SK-N-SH treated with all-trans-retinoic acid at 6 μM for 48 hours (cell line): ENCODE results near the gene BACH2.

Experiments
- ATAC-seq: fragments of 200-7000 bp; cut with Tn5 transposase; 3 replicates; pipeline ENCODE4 v1.9.1; 2020; ENCODE audit warnings: mild to moderate bottlenecking, moderate library complexity
- ARNTL ChIP-seq: fragments of 450-650 bp; formaldehyde crosslinking; IDR thresholded peaks from 2 replicates; pipeline ENCODE4 v1.5.0; 2020; ENCODE audit warnings: low read depth, mild to moderate bottlenecking, moderate library complexity, borderline replicate concordance
- BACH2 ChIP-seq: fragments of 250-450 bp; sonication (Bioruptor Pico); IDR thresholded peaks from 2 replicates; pipeline ENCODE4 v1.9.0; 2021; ENCODE audit warnings: mild to moderate bottlenecking, borderline replicate concordance
- CSDC2 ChIP-seq: fragments of 250-450 bp; sonication (Bioruptor Pico); IDR thresholded peaks from 2 replicates; pipeline ENCODE4 v1.5.0; 2020; ENCODE audit warnings: mild to moderate bottlenecking, moderate library complexity
- ESRRG ChIP-seq: fragments of 250-450 bp; sonication (Bioruptor Pico); IDR thresholded peaks from 2 replicates; pipeline ENCODE4 v1.6.1; 2021; ENCODE audit warnings: mild to moderate bottlenecking
- GLIS3 ChIP-seq: fragments of 250-450 bp; sonication (Bioruptor Pico); IDR thresholded peaks from 2 replicates; pipeline ENCODE4 v1.5.0; 2020; ENCODE audit warnings: mild to moderate bottlenecking, moderate library complexity
- OSR1 ChIP-seq: fragments of 250-450 bp; sonication (Bioruptor Pico); IDR thresholded peaks from 2 replicates; pipeline ENCODE4 v1.8.0; 2022; ENCODE audit warnings: moderate library complexity, mild to moderate bottlenecking, inconsistent platforms
- PPARA ChIP-seq: fragments of 250-450 bp; sonication (Bioruptor Pico); IDR thresholded peaks from 2 replicates; pipeline ENCODE4 v1.5.0; 2020; ENCODE audit warnings: mild to moderate bottlenecking, borderline replicate concordance
- RARB ChIP-seq: fragments of 250-450 bp; sonication (Bioruptor Pico); IDR thresholded peaks from 2 replicates; pipeline ENCODE4 v1.8.0; 2021; ENCODE audit warnings: mild to moderate bottlenecking, moderate library complexity
- SNAI2 ChIP-seq: fragments of 250-450 bp; sonication (Bioruptor Pico); IDR thresholded peaks from 2 replicates; pipeline ENCODE4 v1.5.0; 2020; ENCODE audit warnings: mild to moderate bottlenecking, moderate library complexity
- TCF4 ChIP-seq: fragments of 250-450 bp; sonication (Bioruptor Pico); IDR thresholded peaks from 2 replicates; pipeline ENCODE4 v1.8.0; 2021; ENCODE audit warnings: mild to moderate bottlenecking, moderate library complexity, borderline replicate concordance
- TOX ChIP-seq: fragments of 250-450 bp; sonication (Bioruptor Pico); IDR thresholded peaks from 2 replicates; pipeline ENCODE4 v1.8.0; 2021; ENCODE audit warnings: mild to moderate bottlenecking, moderate library complexity, borderline replicate concordance
- ZC3H10 ChIP-seq: fragments of 250-450 bp; sonication (Bioruptor Pico); IDR thresholded peaks from 2 replicates; pipeline ENCODE4 v1.5.1; 2021; ENCODE audit warnings: mild to moderate bottlenecking, moderate library complexity
- ZFP3 ChIP-seq: fragments of 250-450 bp; sonication (Bioruptor Pico); IDR thresholded peaks from 2 replicates; pipeline ENCODE4 v1.5.0; 2020; ENCODE audit warnings: mild to moderate bottlenecking, moderate library complexity
- ZNF565 ChIP-seq: fragments of 450-650 bp; formaldehyde crosslinking; conservative IDR thresholded peaks from 2 replicates; pipeline ENCODE4 v1.5.0; 2020; ENCODE audit warnings: low read depth, mild to moderate bottlenecking, moderate library complexity
- ZNF70 ChIP-seq: fragments of 450-650 bp; formaldehyde crosslinking; IDR thresholded peaks from 2 replicates; pipeline ENCODE4 v1.5.0; 2020; ENCODE audit warnings: mild to moderate bottlenecking, moderate library complexity
- ZNF8 ChIP-seq: fragments of 450-650 bp; formaldehyde crosslinking; IDR thresholded peaks from 2 replicates; pipeline ENCODE4 v1.5.0; 2020; ENCODE audit warnings: mild to moderate bottlenecking, moderate library complexity
- TF ChIP-seq, protein P1 (sequence below): fragments of 250-450 bp; sonication (Bioruptor Pico); IDR thresholded peaks from 2 replicates; pipeline ENCODE4 v1.5.0; 2020; ENCODE audit warnings: mild to moderate bottlenecking, moderate library complexity
- TF ChIP-seq, protein P2 (sequence below): fragments of 250-450 bp; sonication (Bioruptor Pico); IDR thresholded peaks from 2 replicates; pipeline ENCODE4 v1.8.0; 2020; ENCODE audit warnings: mild to moderate bottlenecking, moderate library complexity, borderline replicate concordance
- TF ChIP-seq, protein P3 (sequence below): fragments of 250-450 bp; sonication (Bioruptor Pico); IDR thresholded peaks from 2 replicates; pipeline ENCODE4 v1.8.0; 2021; ENCODE audit warnings: low read depth, mild to moderate bottlenecking, moderate library complexity, borderline replicate concordance
- TF ChIP-seq, protein P4 (sequence below): fragments of 250-450 bp; sonication (Bioruptor Pico); IDR thresholded peaks from 2 replicates; pipeline ENCODE4 v1.5.1; 2020; ENCODE audit warnings: low read depth, mild to moderate bottlenecking, moderate library complexity

BACH2 gene

GRCh38 chr6:90038961-90039653, 257.5 kb downstream of the BACH2 start:
- TF ChIP-seq, protein P1, sequence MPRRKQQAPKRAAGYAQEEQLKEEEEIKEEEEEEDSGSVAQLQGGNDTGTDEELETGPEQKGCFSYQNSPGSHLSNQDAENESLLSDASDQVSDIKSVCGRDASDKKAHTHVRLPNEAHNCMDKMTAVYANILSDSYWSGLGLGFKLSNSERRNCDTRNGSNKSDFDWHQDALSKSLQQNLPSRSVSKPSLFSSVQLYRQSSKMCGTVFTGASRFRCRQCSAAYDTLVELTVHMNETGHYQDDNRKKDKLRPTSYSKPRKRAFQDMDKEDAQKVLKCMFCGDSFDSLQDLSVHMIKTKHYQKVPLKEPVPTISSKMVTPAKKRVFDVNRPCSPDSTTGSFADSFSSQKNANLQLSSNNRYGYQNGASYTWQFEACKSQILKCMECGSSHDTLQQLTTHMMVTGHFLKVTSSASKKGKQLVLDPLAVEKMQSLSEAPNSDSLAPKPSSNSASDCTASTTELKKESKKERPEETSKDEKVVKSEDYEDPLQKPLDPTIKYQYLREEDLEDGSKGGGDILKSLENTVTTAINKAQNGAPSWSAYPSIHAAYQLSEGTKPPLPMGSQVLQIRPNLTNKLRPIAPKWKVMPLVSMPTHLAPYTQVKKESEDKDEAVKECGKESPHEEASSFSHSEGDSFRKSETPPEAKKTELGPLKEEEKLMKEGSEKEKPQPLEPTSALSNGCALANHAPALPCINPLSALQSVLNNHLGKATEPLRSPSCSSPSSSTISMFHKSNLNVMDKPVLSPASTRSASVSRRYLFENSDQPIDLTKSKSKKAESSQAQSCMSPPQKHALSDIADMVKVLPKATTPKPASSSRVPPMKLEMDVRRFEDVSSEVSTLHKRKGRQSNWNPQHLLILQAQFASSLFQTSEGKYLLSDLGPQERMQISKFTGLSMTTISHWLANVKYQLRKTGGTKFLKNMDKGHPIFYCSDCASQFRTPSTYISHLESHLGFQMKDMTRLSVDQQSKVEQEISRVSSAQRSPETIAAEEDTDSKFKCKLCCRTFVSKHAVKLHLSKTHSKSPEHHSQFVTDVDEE (CRISPR knock-in tag), result no peak
- TF ChIP-seq TOX (CRISPR knock-in tag) (no peak), ESRRG (no peak), GLIS3 (CRISPR knock-in tag) (no peak), ZC3H10 (CRISPR knock-in tag) (no peak), OSR1 (CRISPR knock-in tag) (no peak), RARB (CRISPR knock-in tag) (no peak), ZFP3 (CRISPR knock-in tag) (no peak), TCF4 (CRISPR knock-in tag) (no peak), ZNF565 (no peak), SNAI2 (no peak), PPARA (no peak)
- TF ChIP-seq, protein P2, sequence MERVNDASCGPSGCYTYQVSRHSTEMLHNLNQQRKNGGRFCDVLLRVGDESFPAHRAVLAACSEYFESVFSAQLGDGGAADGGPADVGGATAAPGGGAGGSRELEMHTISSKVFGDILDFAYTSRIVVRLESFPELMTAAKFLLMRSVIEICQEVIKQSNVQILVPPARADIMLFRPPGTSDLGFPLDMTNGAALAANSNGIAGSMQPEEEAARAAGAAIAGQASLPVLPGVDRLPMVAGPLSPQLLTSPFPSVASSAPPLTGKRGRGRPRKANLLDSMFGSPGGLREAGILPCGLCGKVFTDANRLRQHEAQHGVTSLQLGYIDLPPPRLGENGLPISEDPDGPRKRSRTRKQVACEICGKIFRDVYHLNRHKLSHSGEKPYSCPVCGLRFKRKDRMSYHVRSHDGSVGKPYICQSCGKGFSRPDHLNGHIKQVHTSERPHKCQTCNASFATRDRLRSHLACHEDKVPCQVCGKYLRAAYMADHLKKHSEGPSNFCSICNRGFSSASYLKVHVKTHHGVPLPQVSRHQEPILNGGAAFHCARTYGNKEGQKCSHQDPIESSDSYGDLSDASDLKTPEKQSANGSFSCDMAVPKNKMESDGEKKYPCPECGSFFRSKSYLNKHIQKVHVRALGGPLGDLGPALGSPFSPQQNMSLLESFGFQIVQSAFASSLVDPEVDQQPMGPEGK, result no peak
- TF ChIP-seq, protein P3, sequence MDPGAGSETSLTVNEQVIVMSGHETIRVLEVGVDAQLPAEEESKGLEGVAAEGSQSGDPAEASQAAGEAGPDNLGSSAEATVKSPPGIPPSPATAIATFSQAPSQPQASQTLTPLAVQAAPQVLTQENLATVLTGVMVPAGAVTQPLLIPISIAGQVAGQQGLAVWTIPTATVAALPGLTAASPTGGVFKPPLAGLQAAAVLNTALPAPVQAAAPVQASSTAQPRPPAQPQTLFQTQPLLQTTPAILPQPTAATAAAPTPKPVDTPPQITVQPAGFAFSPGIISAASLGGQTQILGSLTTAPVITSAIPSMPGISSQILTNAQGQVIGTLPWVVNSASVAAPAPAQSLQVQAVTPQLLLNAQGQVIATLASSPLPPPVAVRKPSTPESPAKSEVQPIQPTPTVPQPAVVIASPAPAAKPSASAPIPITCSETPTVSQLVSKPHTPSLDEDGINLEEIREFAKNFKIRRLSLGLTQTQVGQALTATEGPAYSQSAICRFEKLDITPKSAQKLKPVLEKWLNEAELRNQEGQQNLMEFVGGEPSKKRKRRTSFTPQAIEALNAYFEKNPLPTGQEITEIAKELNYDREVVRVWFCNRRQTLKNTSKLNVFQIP, result no peak
- TF ChIP-seq, protein P4, sequence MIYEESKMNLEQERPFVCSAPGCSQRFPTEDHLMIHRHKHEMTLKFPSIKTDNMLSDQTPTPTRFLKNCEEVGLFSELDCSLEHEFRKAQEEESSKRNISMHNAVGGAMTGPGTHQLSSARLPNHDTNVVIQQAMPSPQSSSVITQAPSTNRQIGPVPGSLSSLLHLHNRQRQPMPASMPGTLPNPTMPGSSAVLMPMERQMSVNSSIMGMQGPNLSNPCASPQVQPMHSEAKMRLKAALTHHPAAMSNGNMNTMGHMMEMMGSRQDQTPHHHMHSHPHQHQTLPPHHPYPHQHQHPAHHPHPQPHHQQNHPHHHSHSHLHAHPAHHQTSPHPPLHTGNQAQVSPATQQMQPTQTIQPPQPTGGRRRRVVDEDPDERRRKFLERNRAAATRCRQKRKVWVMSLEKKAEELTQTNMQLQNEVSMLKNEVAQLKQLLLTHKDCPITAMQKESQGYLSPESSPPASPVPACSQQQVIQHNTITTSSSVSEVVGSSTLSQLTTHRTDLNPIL, result no peak
- TF ChIP-seq, all 23 proteins: peak for 0
- no peak for ATAC-seq

- TF ChIP-seq, protein P3, result no peak
- no peak for TF ChIP-seq SNAI2
- no peak for TF ChIP-seq PPARA
- TF ChIP-seq ESRRG, result no peak
- TF ChIP-seq BACH2 (CRISPR knock-in tag), result no peak
- no peak for TF ChIP-seq TOX (CRISPR knock-in tag)
- TF ChIP-seq ARNTL (CRISPR knock-in tag), result no peak
- TF ChIP-seq GLIS3 (CRISPR knock-in tag), result no peak
- TF ChIP-seq, protein P4, result no peak
- TF ChIP-seq ZNF70 (CRISPR knock-in tag), result no peak
- no peak for TF ChIP-seq CSDC2
- no peak for TF ChIP-seq ZNF8
- no peak for TF ChIP-seq ZNF565
- TF ChIP-seq ZFP3 (CRISPR knock-in tag), result no peak
- no peak for TF ChIP-seq ZC3H10 (CRISPR knock-in tag)
- TF ChIP-seq, protein P1 (CRISPR knock-in tag), result no peak
- no peak for TF ChIP-seq RARB (CRISPR knock-in tag)
- TF ChIP-seq, all 23 proteins: peak for 0
- ATAC-seq, result no peak
These were observed 259.7 kb downstream of the BACH2 start for GRCh38 chr6:90036963-90037362.
